ENCODE measurements around the gene TMC8.

The TMC8 gene

GRCh38 chr17:78179372-78179771, 48.8 kb downstream of the TMC8 start:
- no peak for DNase-seq (ENCODE audit: low read depth, low spot score)

GRCh38 chr17:78180083-78180482, 49.5 kb downstream of the TMC8 start:
- DNase-seq (ENCODE audit: low read depth, low spot score): no peak

- no peak for DNase-seq (ENCODE audit: low read depth, low spot score)
These were observed 49.9 kb downstream of the TMC8 start for GRCh38 chr17:78180508-78180907.

DNA sequence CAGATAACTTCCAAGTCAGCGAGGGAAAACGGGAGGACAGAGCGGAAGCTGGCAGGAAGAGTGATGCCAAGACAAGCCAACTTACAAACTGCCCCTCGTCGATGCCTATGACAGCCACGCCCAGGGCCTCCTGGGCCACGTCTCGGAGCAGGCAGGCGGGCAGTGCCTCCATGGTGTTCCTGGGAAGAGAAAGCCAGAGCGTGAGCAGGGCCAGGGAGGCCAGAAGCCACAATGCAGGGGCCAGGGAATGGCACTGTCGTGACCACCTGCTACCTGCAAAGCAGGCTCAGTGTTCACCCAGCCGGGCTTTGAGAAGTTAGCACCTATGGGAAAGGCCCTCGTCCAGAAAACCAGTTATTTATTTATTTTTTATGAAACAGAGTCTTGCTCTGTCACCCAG, 51.9 kb downstream of the TMC8 start:
- DNase-seq (ENCODE audit: low read depth, low spot score): no peak

DNA sequence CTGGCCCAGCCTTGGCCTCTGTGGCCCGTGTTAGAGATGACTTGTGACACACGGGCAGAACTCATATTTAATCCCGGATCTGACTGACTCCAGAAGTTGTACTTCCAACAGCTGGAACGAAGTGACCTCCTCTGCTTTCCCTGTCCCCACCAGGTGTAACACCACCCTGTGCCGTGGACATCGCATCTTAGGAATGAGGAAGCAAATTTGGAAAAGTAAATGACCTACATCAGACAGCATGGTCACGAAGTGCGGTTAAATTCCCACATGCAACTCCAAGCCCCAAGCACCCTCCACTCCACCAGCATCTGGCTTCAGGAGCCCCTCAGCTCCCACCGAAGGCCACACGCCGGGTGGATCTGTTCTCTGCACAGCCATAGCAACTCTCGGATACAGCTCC, 53.3 kb downstream of the TMC8 start:
- DNase-seq (ENCODE audit: low read depth, low spot score): no peak

GRCh38 chr17:78184351-78184750, 53.8 kb downstream of the TMC8 start:
- DNase-seq (ENCODE audit: low read depth, low spot score): no peak

DNA sequence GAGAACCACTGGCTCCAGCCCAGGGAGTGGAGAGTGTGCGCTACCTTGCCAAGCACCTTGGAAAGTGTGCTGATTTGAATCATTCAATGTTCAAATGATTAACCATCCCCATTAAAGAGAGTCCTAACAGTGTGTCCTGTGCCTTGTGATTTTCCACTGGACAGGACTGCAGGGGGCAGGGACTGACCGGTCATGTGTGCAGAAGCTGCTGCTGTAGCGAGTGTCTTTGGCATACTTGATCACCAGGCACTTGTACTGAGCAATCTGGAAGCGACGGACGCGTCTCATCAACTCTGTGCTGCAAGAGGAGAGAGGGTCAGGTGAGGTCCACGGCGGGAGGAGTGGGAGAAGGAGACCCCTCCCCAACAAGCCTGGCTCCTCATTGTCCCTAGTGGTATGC, 54.3 kb downstream of the TMC8 start:
- DNase-seq (ENCODE audit: low read depth, low spot score): no peak

GRCh38 chr17:78185981-78186691, 55.6 kb downstream of the TMC8 start:
- no peak for DNase-seq (ENCODE audit: low read depth, low spot score)

DNA sequence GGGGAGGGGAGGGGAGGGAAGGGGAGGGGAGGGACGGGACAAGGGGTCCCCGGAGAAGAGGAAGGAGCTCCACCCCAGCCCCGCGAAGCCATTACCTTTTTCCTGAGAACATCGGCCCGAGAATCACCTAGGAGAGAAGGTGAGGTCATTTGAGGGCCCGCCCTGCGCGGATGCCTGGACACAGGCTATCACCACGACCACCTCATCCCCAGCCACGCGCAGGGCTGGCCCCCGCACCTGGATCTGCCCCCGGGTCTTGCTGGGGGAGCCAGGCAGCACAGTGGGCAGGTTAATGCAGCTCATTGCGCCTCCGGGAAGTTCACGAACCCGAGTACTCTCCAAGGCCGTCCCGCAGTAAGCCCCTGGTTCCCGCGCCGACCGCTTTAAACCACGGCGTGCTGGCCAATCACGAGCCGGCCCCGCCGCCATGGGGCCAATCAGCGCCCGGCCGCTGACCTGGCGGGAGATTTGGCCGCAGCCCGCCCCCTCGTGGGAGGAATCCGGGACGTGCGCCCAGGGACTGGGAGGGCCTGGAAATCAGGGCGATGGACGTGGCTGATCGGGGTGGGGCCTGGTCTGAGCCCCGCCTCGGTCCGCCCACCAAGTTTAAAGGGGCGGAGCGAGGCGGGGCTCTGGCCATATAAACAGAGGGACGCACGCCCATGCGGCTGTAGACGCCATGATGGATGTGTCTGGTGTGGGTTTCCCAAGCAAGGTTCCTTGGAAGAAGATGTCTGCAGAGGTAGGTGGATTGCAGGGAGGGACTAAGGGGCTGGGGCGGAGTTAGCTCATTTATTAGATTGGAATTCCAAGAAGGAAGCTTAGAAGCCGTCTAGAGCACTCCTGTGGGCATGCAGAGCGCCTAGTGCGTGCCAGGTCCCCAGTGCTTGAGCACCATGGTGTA, 56.4 kb downstream of the TMC8 start, which contains the start of the genes AFMID and TK1:
Gene AFMID, plus strand, starts transcription at position 671 of the 904 bp plus-strand sequence. Its CDS starts 9 bp downstream, at position 680.
Gene TK1, minus strand, starts transcription at position 361 of the 904 bp plus-strand sequence. Its CDS starts 58 bp downstream, at position 303.
- peak; percentile 65 for DNase-seq (ENCODE audit: low read depth, low spot score)
